GM18868 (cell line): Measurements from ENCODE around the gene ZC3H12C.

Source experiments
- ATAC-seq: cut with Tn5 transposase; IDR thresholded peaks from one replicate; pipeline ENCODE4 v1.9.1; 2021; ENCODE audit warnings: mild to moderate bottlenecking, moderate library complexity; ENCODE audit not compliant: unreplicated experiment

Gene ZC3H12C

DNA sequence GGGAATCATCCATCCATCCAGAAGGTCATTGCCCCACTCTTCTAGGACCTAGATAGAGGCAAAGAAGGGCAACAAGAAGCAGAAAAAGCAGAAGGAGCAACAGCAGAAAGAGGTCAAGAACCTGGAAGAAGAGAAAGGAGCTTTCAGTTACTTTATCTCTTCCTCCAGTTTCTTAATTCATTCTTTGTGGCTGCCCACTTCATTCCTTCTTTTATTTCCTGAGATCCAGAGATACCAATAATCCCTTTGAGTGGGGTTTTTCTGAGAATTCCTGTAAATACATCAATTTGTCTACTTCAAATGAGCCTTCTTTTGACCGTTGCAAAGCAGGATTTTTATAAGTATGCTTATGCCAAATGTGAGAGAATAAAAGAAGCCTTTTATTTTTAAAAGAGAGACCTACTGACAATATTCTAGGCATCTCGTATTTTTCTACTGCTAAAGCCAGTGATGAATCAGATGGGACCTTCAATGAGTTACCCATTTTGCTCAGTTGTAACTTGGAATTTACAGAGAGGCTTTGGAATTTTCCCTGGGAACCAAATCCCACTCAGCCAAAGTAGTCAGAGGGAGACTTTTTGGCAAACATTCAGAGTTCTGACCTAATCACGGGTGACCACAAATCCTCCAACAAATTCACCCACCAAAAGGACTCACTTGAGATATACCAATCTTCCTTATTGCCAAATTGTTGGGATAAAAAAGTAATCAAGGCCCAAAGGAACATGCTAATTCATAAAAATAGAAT lies 54.9 kb downstream of the ZC3H12C start:
- no peak for ATAC-seq

DNA sequence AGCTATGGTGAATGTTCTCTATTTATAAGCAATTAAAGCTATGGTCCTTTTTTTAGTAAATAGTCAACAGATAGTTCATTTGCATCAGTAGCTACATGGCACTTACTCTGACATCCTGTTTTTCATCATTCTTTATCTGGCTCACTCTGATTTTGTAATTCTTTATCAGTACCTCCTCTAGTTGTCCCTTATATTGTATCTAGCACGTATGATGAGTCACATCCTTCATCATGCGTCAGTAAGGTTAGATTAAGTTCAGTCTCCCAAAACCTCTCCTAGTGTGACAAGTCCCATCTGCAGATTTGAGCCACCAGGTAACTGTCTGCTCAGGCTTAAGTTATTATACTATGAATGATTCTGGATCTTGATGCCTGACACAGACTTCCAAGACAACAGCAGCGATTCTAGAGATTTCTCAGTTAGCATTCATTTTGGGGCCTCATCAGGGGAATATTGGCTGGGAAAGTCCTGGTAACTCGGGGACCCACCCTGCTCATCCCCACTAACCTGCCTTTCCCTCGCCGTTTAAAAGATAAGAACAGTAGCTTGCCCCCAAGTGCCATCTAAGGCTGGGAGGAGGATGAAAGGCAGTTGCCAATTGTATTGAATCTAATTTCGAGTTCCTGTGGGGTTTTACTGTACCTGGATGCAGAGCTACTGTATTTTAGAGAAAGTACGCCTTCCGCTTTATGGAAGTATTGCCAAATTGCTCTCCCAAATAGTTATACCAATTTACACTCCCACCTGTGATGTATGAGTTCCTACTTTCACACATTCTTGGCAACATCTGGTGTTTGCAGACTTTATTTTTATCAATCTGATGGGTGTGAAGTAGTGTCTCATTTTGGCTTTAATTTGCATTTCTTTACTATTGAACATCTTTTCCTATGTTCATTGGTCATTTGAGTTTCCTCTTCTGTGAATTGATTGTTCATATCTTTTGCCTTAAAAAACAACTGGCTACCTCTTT lies 55.9 kb downstream of the ZC3H12C start:
- ATAC-seq, result peak; percentile 76

DNA sequence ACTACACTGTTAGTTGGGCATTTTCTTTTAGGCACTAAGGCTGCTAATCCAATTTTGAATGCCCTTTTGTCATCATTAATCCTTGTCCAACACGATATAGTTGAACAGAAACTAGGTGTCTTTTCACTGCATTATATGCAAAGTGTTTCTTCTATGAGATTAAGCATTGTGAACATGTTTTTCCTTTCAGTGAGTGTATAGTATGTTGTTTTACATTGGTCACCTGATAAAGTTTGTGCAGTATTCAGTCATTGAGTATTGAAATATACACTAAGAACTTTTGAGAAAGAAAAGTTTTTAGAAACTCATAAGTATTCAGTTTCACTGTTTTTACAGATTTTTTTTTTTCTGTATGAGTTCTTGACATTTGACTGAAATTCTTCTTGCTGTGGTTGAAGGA lies 59.0 kb downstream of the ZC3H12C start:
- ATAC-seq, result no peak

DNA sequence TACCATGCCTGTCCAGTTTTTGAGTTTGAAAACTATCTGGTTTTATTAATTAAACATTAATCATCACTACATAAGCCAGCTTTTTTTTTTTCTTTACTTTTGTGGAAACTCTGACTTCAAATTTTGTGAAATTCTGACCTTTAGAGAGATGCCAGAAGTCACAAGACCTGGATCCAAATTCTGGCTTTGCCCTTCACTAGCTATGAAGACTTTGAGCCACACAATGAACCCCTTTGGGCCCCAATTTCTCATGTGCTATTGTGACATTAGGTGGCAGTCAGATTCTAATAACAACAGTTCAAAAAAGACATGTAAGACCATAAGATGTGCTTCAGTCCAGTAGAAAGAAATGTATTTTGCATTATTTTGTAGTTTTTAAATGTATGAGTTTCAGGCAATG lies 60.3 kb downstream of the ZC3H12C start:
- ATAC-seq, result no peak

DNA sequence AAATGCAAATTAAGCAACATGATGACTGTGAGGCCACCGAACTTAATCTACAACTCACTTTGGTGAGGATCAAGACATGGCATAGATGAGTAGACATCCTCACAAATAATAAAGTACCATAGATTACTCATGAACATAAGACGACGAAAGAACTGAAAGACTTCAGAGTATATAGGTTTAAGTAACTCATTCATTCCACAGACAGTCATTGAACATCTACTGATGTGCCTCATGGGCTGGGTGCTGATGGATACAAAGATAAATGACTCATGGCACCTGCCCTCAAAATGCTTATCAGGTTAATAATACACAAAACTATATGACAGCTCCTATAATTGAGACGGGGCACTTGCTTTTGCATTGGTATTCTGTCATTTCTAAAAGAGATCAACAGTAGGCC lies 63.3 kb downstream of the ZC3H12C start:
- no peak for ATAC-seq

DNA sequence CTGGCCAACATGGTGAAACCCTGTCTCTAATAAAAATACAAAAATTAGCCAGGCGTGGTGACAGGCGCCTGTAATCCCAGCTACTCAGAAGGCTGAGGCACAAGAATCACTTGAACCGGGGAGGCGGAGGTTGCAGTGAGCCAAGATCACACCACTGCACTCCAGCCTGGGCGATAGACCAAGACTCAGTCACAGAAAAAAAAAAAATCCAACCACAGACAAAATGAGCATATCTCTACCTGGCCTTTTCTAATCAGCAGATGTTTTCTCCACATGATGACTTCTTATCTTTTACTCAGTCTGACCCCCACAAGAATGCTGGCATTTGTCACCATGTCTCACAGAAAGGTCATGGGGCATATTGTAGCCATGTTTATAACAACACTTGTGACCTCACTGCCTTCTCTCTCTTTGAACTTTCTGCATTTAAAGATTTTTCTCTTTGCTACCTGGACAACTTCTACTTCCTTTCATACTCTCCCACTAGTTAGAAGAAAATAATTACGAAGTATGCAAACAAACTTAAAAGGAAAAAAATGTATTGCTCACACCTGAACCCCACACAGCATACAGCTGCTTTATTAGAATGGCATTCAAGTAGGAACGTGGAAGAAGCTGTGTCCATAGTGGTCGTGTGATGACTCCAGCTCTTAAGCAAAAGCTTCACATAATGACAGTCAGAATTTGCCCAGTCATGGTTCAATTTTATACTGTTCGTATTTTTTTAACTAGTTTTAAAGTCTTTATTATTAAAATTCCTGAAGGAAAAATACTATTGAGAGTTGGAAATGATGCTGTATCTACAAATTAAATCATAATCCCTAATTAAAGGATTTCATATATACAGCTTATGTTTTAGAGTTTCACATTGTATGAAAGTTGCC lies 65.4 kb downstream of the ZC3H12C start:
- no peak for ATAC-seq

DNA sequence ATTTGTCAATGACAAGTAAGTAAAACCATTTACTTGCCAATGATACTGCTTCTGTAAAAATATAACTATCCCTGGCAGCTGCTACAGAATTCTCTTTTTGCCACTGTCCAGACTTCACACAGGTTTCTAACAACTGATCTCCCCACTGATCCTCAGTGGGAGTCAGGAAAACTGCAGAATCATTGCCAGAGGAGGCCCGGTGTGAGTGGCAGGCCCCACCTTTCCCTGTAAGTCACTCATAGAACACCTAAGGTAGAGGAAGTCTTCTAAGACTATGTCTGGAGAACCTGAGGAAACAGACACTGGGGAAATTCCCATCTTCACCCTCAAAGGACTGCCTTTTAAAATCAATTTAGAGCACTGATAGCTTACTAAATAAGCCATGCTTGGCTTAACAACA lies 66.3 kb downstream of the ZC3H12C start:
- no peak for ATAC-seq

DNA sequence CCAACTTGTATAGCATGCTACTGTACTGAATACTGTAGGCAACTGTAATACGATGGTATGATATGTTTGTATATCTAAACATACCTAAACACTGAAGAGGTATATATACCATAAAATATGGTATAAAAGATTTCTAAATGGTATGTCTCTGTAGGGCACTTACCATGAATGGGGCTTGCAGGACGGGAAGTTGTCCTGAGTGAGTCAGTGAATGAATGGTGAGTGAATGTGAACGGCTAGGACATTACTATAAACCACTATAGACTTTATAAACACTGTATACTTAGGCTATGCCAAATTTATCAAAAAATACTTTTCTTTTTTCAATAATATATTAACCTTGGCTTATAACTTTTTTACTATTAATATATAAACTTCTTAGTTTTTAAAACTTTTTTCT lies 66.8 kb downstream of the ZC3H12C start:
- ATAC-seq, result no peak

DNA sequence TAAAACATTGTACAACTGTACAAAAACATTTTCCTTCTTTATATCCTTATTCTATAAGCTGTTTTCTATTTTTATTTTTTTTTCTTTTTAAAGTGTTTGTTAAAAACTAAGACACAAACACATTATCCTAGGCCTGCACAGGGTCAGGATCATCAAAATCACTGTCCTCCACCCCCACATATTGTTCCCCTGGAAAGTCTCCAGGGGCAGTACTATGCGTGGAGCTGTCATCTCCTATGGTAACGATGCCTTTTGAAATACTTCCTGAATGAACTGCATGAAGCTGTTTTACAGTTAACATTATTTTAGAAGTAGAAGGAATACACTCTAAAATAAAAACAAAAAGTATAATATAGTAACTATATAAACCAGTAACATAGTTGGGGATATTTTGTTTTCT lies 67.2 kb downstream of the ZC3H12C start:
- ATAC-seq, result no peak

DNA sequence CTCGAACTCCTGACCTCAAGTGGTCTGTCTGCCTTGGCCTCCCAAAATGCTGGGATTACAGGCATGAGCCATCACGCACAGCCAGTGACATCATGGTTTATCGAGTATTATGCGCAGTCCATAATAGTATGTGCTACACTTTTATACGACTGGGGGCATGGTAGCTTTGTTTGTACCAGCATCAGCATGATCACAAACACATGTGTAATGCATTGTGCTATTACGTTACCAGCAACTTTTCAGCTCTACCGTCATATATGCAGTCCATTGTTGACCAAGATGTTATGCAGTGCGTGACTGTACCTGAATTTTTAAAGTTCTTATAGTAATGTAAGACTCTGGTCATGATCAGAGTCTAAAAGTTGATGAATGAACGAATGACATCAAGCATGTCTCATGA lies 67.9 kb downstream of the ZC3H12C start:
- no peak for ATAC-seq

DNA sequence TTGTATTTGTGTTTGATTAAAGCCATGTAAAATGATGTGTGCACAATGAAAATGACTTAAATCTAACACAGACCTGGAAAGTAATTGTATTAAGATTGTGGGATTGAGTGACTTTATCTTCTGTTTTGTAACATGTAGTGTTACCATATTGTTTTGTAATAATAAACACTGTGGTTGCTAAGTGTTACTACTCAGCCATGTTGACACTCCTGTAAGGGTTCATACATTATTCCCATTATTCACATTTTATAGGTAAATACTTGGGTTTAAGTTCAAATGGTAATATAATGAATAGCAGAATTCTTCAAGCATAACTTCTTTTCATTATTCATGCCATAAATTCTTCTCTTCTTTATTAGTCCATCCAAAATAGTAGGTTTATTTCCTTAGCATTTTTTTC lies 69.0 kb downstream of the ZC3H12C start:
- no peak for ATAC-seq

DNA sequence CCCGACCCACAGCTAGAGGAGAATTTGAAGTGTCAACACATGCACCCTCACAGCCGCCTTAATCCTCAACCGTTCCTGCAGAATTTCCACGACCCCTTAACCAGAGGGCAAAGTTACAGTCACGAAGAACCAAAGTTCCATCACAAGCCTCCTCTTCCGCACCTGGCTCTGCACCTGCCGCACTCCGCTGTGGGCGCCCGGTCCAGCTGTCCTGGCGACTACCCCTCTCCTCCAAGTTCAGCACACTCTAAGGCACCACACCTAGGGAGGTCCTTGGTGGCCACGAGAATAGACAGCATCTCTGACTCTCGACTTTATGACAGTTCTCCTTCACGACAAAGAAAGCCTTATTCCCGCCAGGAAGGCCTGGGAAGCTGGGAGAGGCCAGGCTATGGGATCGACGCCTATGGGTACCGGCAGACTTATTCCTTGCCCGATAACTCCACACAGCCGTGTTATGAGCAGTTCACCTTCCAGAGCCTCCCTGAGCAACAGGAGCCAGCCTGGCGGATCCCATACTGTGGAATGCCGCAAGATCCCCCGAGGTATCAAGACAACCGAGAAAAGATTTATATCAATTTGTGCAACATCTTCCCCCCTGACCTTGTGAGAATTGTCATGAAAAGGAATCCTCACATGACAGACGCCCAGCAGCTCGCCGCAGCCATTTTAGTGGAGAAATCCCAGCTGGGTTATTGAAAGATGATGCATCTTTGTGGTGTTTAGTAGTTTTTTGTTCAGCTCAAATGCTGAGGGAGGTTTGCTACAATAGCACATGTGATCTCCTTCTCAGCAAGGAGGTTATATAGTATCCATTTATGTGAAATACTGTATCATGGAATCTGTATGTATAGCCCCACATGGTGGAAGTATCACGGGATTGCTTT lies 72.1 kb downstream of the ZC3H12C start:
- ATAC-seq, result no peak

DNA sequence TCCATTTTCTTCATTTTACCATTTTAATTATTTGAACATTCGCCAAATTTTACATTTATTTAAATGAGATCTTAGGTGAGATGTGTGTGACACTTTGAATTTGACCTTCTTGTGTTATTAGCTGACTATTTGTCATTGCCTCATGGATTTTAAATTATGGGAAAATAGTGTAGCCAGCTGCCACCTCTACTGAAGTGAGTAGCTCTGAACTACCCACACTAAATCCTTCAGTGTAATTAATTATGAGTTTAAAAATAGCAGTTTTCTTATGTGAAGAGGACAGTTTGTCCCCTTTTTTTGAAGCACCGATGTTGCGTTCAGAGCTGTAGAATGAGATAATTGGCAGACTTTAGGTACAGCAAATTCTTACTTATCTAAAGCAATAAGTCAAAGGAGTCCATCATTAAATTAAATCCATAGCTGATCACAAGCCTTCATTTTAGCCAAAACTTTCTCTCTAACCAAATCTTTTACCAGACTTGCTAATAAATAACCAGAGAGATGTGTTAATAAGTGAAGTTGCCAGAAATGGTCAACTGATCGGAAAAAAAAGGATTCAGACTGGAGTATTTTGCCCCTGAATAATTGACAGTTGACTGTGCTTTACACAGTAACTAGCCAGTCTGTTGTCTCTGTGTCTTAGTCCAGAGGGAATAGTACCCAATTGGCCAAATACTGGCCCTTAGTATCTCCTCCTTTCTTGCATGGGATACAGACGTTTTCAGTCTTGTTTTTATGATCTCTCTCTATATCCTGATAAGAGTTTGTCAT lies 75.0 kb downstream of the ZC3H12C start:
- no peak for ATAC-seq

DNA sequence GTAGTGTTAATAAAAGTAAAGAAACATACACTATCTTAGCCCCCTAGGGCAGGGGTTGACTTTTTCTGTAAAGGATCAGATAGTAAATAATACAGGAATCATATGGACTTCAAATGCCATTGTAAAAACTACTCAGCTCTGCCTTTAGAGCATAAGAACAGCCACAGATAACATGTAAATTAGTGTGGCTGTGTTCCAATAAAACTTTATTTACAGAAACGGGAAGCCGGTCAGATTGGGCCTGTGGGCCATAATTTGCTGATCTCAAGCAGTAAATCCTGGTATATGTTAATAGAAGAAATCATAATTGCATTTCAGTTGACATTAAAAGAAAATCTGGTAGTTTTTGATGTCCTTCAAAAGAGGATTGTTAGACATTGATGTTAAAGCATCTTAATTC lies 76.5 kb downstream of the ZC3H12C start:
- no peak for ATAC-seq

DNA sequence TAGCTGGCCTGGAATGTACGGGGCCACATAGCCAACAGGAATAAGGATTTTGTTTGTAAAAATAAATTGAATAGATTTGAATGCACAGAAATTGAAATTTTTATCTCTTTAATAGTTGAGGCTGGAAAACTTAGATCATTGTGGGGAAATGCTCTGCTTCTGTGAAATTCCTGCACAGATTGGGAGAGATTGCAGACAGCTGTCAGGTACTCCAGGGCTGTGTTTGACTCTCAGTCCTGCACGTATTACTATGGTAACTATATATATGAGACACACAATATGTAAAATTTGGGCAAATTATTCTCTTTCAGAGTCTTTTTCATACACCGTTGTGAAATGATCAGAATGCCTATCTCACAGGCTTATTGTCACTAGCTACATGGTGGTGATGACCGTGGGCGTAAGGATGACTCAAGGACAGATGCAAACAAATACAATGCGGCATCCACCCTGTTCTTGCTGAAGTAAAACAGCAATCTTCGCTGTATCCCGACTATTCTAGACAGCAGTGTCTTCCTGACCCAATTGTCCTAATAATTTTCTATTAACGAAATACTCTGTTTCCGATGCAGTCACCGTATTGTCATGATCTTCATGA lies 79.4 kb downstream of the ZC3H12C start:
- ATAC-seq, result no peak

DNA sequence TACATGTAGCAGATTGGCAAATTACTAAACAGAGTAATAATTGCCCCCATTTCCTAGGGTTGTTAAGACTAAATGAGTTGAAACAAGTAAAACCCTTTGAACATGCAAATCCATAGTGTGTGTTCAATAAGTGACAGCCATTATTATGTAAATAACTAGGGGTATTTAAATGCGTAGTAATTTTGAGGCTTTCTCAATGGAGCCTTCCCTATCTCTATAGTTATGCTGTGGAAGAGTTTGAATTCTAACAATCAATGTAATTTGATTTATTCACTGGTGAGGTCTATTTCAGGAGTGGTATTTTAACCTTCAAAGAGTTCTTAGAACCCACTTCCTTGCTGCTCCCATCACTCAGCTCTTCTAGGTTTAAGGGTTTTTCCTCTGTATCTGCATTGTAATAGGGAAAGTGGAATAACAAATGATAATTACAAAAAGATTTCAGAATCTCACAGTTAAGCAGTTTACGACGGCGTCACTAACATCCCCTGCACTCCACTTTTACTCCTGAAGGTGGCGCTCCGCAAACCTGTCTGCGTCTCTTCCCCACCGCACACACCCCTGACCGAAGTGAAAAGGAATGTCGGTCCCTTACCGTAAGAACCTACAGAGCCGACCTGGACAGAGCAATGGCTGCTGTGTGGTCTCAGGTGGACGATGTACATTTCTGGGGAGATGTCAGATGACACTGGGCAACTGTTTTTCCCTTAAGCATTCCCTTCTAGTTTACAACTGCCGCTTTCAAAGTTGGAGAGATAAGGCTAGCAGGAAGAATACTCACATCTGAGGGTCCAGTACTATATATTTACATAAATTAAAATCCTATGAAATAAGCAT lies 80.8 kb downstream of the ZC3H12C start:
- ATAC-seq, result peak; percentile 68

DNA sequence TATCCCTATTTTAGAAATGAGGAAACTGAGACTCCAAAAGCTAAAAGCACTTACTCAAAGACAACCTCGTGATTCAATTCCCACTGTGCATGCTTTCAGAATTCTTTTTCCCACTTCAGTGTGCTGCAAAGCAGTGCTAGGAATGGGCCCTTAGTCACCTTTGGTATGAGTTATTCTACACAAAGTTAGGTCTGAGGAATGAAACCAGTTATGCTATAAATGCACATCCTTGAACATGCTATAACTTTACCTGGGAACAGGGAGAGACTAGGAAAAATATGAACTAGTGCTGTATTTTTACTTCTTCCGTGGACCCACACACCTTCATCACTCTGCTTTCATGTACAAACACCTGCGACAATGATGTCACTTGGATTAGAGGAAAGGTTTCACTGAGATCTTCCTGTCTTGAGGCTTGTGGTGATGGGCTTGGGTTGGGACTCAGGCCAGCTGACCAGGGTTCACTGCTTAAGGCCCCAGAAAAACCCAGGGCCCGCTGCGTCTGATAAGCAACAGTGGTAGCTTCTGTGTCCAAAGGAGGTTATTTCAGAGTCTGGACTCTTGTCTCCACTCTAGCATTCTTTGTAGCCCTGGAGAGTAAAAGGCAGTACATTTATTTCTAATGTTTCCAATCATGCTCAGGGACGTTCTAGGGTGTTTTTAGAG lies 81.6 kb downstream of the ZC3H12C start:
- ATAC-seq, result no peak
